ENCODE measurements around the gene P2RY6. TPM values are rescaled to one million over a fixed set of nuclear protein-coding genes. Genes with fewer than 3 reads are reported as not detected.
A peak's percentile ranks its signal among the peaks of the same experiment; 100 is the strongest.
"Not testable (repeated sequence)": the region's sequence is repeated elsewhere in the genome, so short reads cannot be mapped to it uniquely, and the experiment has no call there.

Gene P2RY6
- total RNA-seq, 2 experiments from 2014 or later = not detected

DNA sequence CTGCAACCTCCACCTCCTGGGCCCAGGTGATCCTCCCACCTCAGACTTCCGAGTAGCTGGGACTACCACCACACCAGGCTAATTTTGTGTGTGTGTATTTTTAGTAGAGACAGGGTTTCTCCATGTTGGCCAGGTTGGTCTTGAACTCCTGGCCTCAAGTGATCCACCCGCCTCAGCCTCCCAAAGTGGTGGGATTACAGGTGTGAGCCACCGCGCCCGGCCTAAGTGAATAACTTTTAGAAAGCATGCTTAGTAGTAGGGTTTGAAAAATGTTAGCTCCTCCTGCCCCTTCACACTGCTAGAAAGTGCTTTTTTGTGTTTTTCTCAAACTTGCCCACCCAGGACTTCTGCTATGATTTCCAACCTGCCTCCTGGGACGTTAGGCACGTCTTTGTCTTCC is 39.7 kb upstream of the P2RY6 start:
- intact Hi-C loops (cut with micrococcal nuclease); POLR2A ChIA-PET; H3K36me3 Mint-ChIP-seq; H3K27me3 Mint-ChIP-seq; H3K9me3 Mint-ChIP-seq; DNase-seq; CTCF ChIA-PET; H3K4me3 Mint-ChIP-seq; H3K27ac Mint-ChIP-seq; H3K4me1 Mint-ChIP-seq (ENCODE audit: low read depth): not testable (repeated sequence)

- DNase-seq = no peak
- H3K4me3 Mint-ChIP-seq = no peak overlapping the region
- no peak overlapping the region for H3K27ac Mint-ChIP-seq
- ChIA-PET CTCF (interaction anchor here (1.5 kb wide), 1 partner anchor 10 kb away, joined by 6 read pairs; no protein-coding TSS in a partner anchor), POLR2A (no interaction called here)
- no peaks in the 10 kb centered on the region for H3K27me3 Mint-ChIP-seq
- intact Hi-C loops (cut with micrococcal nuclease) = no loop called here
- H3K36me3 Mint-ChIP-seq = no peaks in the 10 kb centered on the region
- H3K9me3 Mint-ChIP-seq = no peaks in the 10 kb centered on the region
- no peaks in the 10 kb centered on the region for H3K4me1 Mint-ChIP-seq (ENCODE audit: low read depth)
These were observed 38.9 kb upstream of the P2RY6 start for GRCh38 chr11:73233211-73233610.

- POLR2A ChIA-PET = no interaction called here
- Mint-ChIP-seq H3K27ac (no peak overlapping the region), H3K4me3 (no peak overlapping the region), H3K4me1 (ENCODE audit: low read depth) (no peaks in the 10 kb centered on the region), H3K9me3 (no peaks in the 10 kb centered on the region), H3K36me3 (no peaks in the 10 kb centered on the region), H3K27me3 (no peaks in the 10 kb centered on the region)
- intact Hi-C loops (cut with micrococcal nuclease) = no loop called here
- CTCF ChIA-PET = interaction anchor here (1.5 kb wide), 1 partner anchor 9 kb away, joined by 6 read pairs; no protein-coding TSS in a partner anchor
- DNase-seq = no peak
These were observed 38.3 kb upstream of the P2RY6 start for GRCh38 chr11:73233692-73234470.

DNA sequence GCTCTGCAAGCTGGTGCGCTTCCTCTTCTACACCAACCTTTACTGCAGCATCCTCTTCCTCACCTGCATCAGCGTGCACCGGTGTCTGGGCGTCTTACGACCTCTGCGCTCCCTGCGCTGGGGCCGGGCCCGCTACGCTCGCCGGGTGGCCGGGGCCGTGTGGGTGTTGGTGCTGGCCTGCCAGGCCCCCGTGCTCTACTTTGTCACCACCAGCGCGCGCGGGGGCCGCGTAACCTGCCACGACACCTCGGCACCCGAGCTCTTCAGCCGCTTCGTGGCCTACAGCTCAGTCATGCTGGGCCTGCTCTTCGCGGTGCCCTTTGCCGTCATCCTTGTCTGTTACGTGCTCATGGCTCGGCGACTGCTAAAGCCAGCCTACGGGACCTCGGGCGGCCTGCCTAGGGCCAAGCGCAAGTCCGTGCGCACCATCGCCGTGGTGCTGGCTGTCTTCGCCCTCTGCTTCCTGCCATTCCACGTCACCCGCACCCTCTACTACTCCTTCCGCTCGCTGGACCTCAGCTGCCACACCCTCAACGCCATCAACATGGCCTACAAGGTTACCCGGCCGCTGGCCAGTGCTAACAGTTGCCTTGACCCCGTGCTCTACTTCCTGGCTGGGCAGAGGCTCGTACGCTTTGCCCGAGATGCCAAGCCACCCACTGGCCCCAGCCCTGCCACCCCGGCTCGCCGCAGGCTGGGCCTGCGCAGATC is 37.5 kb upstream of the P2RY6 start:
- no peaks in the 10 kb centered on the region for H3K27me3 Mint-ChIP-seq
- H3K4me3 Mint-ChIP-seq = no peak overlapping the region
- no peak for DNase-seq
- CTCF ChIA-PET = interaction anchor here (2.1 kb wide), 1 partner anchor 22 kb away, joined by 4 read pairs; no protein-coding TSS in a partner anchor
- no peak overlapping the region for H3K27ac Mint-ChIP-seq
- intact Hi-C loops (cut with micrococcal nuclease) = no loop called here
- no peaks in the 10 kb centered on the region for H3K36me3 Mint-ChIP-seq
- POLR2A ChIA-PET = no interaction called here
- no peaks in the 10 kb centered on the region for H3K4me1 Mint-ChIP-seq (ENCODE audit: low read depth)
- H3K9me3 Mint-ChIP-seq = no peaks in the 10 kb centered on the region

GRCh38 chr11:73235236-73235786 is 36.8 kb upstream of the P2RY6 start:
- no peaks in the 10 kb centered on the region for H3K4me1 Mint-ChIP-seq (ENCODE audit: low read depth)

GRCh38 chr11:73236205-73236765 is 35.9 kb upstream of the P2RY6 start:
- CTCF ChIA-PET = interaction anchor here (1.0 to 2.4 kb wide), 10 partner anchors 9 to 405 kb away, joined by 3 to 17 read pairs (median 4); no protein-coding TSS in a partner anchor
- Mint-ChIP-seq H3K27me3 (peaks cover 3% of the 10 kb centered on the region), H3K36me3 (no peaks in the 10 kb centered on the region), H3K9me3 (no peaks in the 10 kb centered on the region), H3K27ac (no peak overlapping the region), H3K4me1 (ENCODE audit: low read depth) (no peaks in the 10 kb centered on the region), H3K4me3 (no peak overlapping the region)
- no peak for DNase-seq
- intact Hi-C loops (cut with micrococcal nuclease) = no loop called here
- POLR2A ChIA-PET = interaction anchor here (1.3 kb wide), 1 partner anchor 454 kb away, joined by 3 read pairs; no protein-coding TSS in a partner anchor

More at GRCh38 chr11:73235236-73235786, 36.8 kb upstream of the P2RY6 start:
- no peak for DNase-seq
- Mint-ChIP-seq H3K27ac (no peak overlapping the region), H3K36me3 (no peaks in the 10 kb centered on the region), H3K27me3 (no peaks in the 10 kb centered on the region), H3K9me3 (no peaks in the 10 kb centered on the region), H3K4me3 (no peak overlapping the region)
- CTCF ChIA-PET = interaction anchor here (1.2 to 2.4 kb wide), 4 partner anchors 10 to 116 kb away, joined by 3 to 17 read pairs (median 4); no protein-coding TSS in a partner anchor
- intact Hi-C loops (cut with micrococcal nuclease) = no loop called here
- POLR2A ChIA-PET = no interaction called here

DNA sequence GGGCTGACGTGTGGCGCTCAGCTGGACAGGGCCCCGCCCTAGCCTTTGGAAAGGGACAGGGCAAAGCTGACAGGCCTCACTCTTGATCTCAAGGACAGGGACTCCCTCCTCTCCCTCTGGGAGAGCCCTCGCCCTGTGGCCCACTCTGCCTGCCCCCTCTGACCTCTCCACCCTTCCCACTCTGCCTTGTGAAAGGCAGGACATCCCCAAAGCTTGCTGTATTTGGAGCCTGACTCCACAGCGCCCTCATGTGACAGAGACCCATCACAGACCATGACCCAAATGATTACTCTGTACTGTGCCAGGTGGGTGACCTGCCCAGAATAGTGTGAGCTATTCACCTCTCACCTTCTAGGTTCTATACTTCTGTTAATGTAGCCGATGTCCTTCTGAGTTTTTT is 35.3 kb upstream of the P2RY6 start:
- Mint-ChIP-seq H3K36me3 (no peaks in the 10 kb centered on the region), H3K9me3 (no peaks in the 10 kb centered on the region), H3K4me3 (no peak overlapping the region), H3K27me3 (peaks cover 3% of the 10 kb centered on the region), H3K27ac (no peak overlapping the region), H3K4me1 (ENCODE audit: low read depth) (no peaks in the 10 kb centered on the region)
- ChIA-PET CTCF (interaction anchor here (0.7 to 2.4 kb wide), 11 partner anchors 8 to 406 kb away, joined by 3 to 17 read pairs (median 3); no protein-coding TSS in a partner anchor), POLR2A (interaction anchor here (1.3 kb wide), 1 partner anchor 454 kb away, joined by 3 read pairs; no protein-coding TSS in a partner anchor)
- intact Hi-C loops (cut with micrococcal nuclease) = no loop called here
- peak; percentile 59 for DNase-seq

- no peak overlapping the region for H3K4me3 Mint-ChIP-seq
- intact Hi-C loops (cut with micrococcal nuclease) = no loop called here
- H3K27ac Mint-ChIP-seq = no peak overlapping the region
- H3K9me3 Mint-ChIP-seq = no peaks in the 10 kb centered on the region
- H3K4me1 Mint-ChIP-seq (ENCODE audit: low read depth) = no peaks in the 10 kb centered on the region
- CTCF ChIA-PET = interaction anchor here (0.7 to 2.4 kb wide), 9 partner anchors 9 to 407 kb away, joined by 3 to 17 read pairs (median 3); no protein-coding TSS in a partner anchor
- POLR2A ChIA-PET = no interaction called here
- H3K27me3 Mint-ChIP-seq = peaks cover 6% of the 10 kb centered on the region
- no peaks in the 10 kb centered on the region for H3K36me3 Mint-ChIP-seq
- DNase-seq = no peak
These were observed 34.5 kb upstream of the P2RY6 start for GRCh38 chr11:73237471-73238290.

- CTCF ChIA-PET = no interaction called here
- POLR2A ChIA-PET = no interaction called here
- Mint-ChIP-seq H3K9me3 (no peaks in the 10 kb centered on the region), H3K4me1 (ENCODE audit: low read depth) (no peaks in the 10 kb centered on the region), H3K4me3 (no peak overlapping the region), H3K27me3 (peaks cover 6% of the 10 kb centered on the region), H3K27ac (no peak overlapping the region), H3K36me3 (no peaks in the 10 kb centered on the region)
- intact Hi-C loops (cut with micrococcal nuclease) = no loop called here
- DNase-seq = no peak
These were observed 33.0 kb upstream of the P2RY6 start for GRCh38 chr11:73239111-73239521.

DNA sequence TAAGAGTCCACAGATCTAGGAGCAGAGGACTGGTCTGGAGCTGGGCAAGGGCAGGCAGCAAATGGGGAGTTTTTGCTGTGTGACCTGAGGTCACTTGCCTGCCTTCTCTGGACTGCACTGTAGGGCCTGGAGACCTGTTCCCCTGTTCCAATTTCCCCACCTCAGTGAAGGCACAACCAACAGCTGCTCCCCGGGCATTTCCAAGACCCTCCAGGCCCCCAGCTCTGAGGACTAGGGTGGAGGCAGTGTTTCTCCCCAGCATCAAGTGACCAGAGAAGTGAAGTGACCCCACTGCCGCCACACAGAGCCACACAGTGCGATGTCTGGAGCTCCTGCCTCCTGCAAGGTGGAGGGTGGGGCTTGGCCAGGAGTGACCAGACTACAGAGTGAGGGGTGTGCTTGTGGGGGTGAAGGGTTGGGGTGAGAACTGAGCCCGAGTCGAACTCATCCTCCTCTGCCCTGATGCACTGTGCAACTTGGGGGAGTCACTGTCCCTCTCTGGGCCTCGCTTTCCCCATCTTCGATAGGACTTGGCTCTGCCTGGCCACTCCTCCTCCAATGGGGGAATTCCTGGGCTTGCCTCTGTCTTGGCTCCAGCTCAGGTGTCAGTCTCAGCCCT is 32.5 kb upstream of the P2RY6 start:
- Mint-ChIP-seq H3K36me3 (no peaks in the 10 kb centered on the region), H3K9me3 (no peaks in the 10 kb centered on the region), H3K4me3 (no peak overlapping the region), H3K27me3 (peaks cover 6% of the 10 kb centered on the region), H3K27ac (no peak overlapping the region), H3K4me1 (ENCODE audit: low read depth) (no peaks in the 10 kb centered on the region)
- intact Hi-C loops (cut with micrococcal nuclease) = loop anchor here (10.0 kb wide), 1 partner anchor 515 kb away; no protein-coding TSS in a partner anchor
- CTCF ChIA-PET = no interaction called here
- DNase-seq = no peak
- POLR2A ChIA-PET = no interaction called here

DNA sequence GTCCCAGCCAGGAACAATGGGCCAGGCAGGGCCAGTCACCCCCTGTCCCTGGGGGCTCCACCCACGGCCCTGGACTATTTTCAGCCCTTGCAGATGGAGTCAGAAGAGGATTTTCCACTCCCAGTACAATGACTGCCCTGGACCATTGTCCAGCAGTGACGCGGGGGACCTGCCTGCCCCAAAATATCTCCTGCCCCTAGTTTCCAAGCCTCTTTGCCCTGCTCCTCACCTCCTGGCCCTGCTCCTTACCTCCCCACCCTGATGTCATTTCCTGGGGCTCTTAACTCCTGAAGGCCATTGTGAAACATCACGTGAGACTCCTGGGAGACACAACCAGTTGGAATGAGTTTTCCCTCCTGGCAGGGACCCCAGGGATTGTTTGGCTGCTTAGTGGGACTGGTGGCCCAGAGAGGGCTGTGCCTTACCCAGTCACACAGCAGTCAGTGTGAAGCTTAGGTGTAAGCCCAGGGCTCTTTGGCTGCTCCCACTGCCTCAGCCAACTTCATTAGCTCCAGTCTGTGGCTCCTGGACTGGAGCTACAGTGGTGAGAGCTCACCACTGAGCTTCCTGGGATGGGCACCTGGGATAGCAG is 31.9 kb upstream of the P2RY6 start:
- no peak for DNase-seq
- Mint-ChIP-seq H3K4me3 (no peak overlapping the region), H3K9me3 (no peaks in the 10 kb centered on the region), H3K36me3 (no peaks in the 10 kb centered on the region), H3K27ac (no peak overlapping the region), H3K27me3 (peaks cover 6% of the 10 kb centered on the region), H3K4me1 (ENCODE audit: low read depth) (no peaks in the 10 kb centered on the region)
- ChIA-PET CTCF (interaction anchor here (2.9 kb wide), 1 partner anchor 55 kb away, joined by 19 read pairs; no protein-coding TSS in a partner anchor), POLR2A (no interaction called here)
- intact Hi-C loops (cut with micrococcal nuclease) = loop anchor here (10.0 kb wide), 1 partner anchor 515 kb away; no protein-coding TSS in a partner anchor

All from activated CD4-positive, alpha-beta memory T cell treated with anti-CD3 and anti-CD28 coated beads for 36 hours (primary cell).